Effector memory CD4-positive, alpha-beta T cell (primary cell): ENCODE measurements around the gene HPF1.
"Not testable (repeated sequence)": the region's sequence is repeated elsewhere in the genome, so short reads cannot be mapped to it uniquely, and the experiment has no call there.

ENCODE experiments used
- DNase-seq, 3 donors: peaks; one replicate each; pipeline ENCODE4 v3.0.0-alpha.2; 2020
- H3K27ac ChIP-seq: 2 replicates; pipeline ENCODE4 v1.7.0; 2013; ENCODE audit warnings: mild to moderate bottlenecking, low read length, moderate library complexity; ENCODE audit not compliant: insufficient read depth, poor library complexity, severe bottlenecking
- H3K27me3 ChIP-seq: replicated peaks from 2 replicates; pipeline ENCODE4 v1.7.0; 2013; ENCODE audit warnings: mild to moderate bottlenecking, low read length; ENCODE audit not compliant: insufficient read depth, control insufficient read depth, poor library complexity, severe bottlenecking
- H3K36me3 ChIP-seq: 2 replicates; pipeline ENCODE4 v1.7.0; 2013; ENCODE audit warnings: mild to moderate bottlenecking, low read length, moderate library complexity; ENCODE audit not compliant: control insufficient read depth, insufficient read depth
- H3K4me1 ChIP-seq: 2 replicates; pipeline ENCODE4 v1.7.0; 2013; ENCODE audit warnings: low read length, mild to moderate bottlenecking; ENCODE audit not compliant: control insufficient read depth, insufficient read depth, poor library complexity, severe bottlenecking
- H3K4me3 ChIP-seq: 2 replicates; pipeline ENCODE4 v1.7.0; 2013; ENCODE audit warnings: low read length, low read depth, mild to moderate bottlenecking; ENCODE audit not compliant: insufficient read depth, poor library complexity, severe bottlenecking
- H3K9me3 ChIP-seq: 2 replicates; pipeline ENCODE4 v1.7.0; 2013; ENCODE audit warnings: mild to moderate bottlenecking, low read length, moderate library complexity; ENCODE audit not compliant: control insufficient read depth
- total RNA-seq, 3 donors: gene quantifications; one replicate each; lab custom pipeline; 2026; lab: John Stamatoyannopoulos, UW

HPF1 gene
- 7.0 to 7.8 (median 7.3) reads per million in 3 donors for total RNA-seq

GRCh38 chr4:169757575-169758184, at the start of gene HPF1:
HPF1 (minus strand) TSS chr4:169757944; CDS start chr4:169757877, 67 bp downstream.
- Histone ChIP-seq H3K4me1 (peaks cover 4% of the 10 kb centered on the region), H3K27me3 (no peaks in the 10 kb centered on the region), H3K4me3 (peak within 1 kb of the TSS; percentile 96), H3K27ac (peak within 1 kb of the TSS; percentile 51), H3K36me3 (peaks cover 5% of the 10 kb centered on the region), H3K9me3 (no peaks in the 10 kb centered on the region)
- peak; percentile 89 to 92 (median 91) for DNase-seq

- not testable (repeated sequence) for H3K36me3 ChIP-seq, H3K4me1 ChIP-seq, H3K4me3 ChIP-seq, DNase-seq, H3K9me3 ChIP-seq, H3K27ac ChIP-seq, H3K27me3 ChIP-seq
Measured at GRCh38 chr4:169806770-169807169, 49.0 kb upstream of the HPF1 start.

- Histone ChIP-seq H3K27me3 (no peaks in the 10 kb centered on the region), H3K27ac (no peak overlapping the region), H3K4me3 (no peak overlapping the region), H3K9me3 (no peaks in the 10 kb centered on the region), H3K4me1 (no peaks in the 10 kb centered on the region), H3K36me3 (no peaks in the 10 kb centered on the region)
- DNase-seq, result no peak
Measured at GRCh38 chr4:169803413-169803812, 45.7 kb upstream of the HPF1 start.

- no peak for DNase-seq
- no peak overlapping the region for H3K27ac ChIP-seq
- H3K4me1 ChIP-seq, result no peaks in the 10 kb centered on the region
- H3K9me3 ChIP-seq, result no peaks in the 10 kb centered on the region
- H3K27me3 ChIP-seq, result no peaks in the 10 kb centered on the region
- H3K4me3 ChIP-seq, result no peak overlapping the region
- H3K36me3 ChIP-seq, result no peaks in the 10 kb centered on the region
Measured at GRCh38 chr4:169802873-169803272, 45.1 kb upstream of the HPF1 start.

GRCh38 chr4:169800541-169800940, 42.8 kb upstream of the HPF1 start:
- Histone ChIP-seq H3K36me3 (no peaks in the 10 kb centered on the region), H3K27me3 (no peaks in the 10 kb centered on the region), H3K27ac (no peak overlapping the region), H3K4me1 (no peaks in the 10 kb centered on the region), H3K4me3 (no peak overlapping the region), H3K9me3 (no peaks in the 10 kb centered on the region)
- DNase-seq, result no peak

- Histone ChIP-seq H3K9me3 (no peaks in the 10 kb centered on the region), H3K27ac (no peak overlapping the region), H3K27me3 (no peaks in the 10 kb centered on the region), H3K36me3 (no peaks in the 10 kb centered on the region), H3K4me3 (no peak overlapping the region), H3K4me1 (no peaks in the 10 kb centered on the region)
- no peak for DNase-seq
Measured at GRCh38 chr4:169799260-169799659, 41.5 kb upstream of the HPF1 start.

- no peaks in the 10 kb centered on the region for H3K36me3 ChIP-seq
- no peak for DNase-seq
Measured at GRCh38 chr4:169795585-169795984, 37.8 kb upstream of the HPF1 start.

GRCh38 chr4:169791527-169792156, 33.9 kb upstream of the HPF1 start:
- no peaks in the 10 kb centered on the region for H3K27me3 ChIP-seq
- no peak for DNase-seq
- H3K27ac ChIP-seq, result no peak overlapping the region
- H3K4me3 ChIP-seq, result no peak overlapping the region
- H3K9me3 ChIP-seq, result no peaks in the 10 kb centered on the region
- no peaks in the 10 kb centered on the region for H3K36me3 ChIP-seq
- H3K4me1 ChIP-seq, result no peaks in the 10 kb centered on the region

More at GRCh38 chr4:169795585-169795984, 37.8 kb upstream of the HPF1 start:
- Histone ChIP-seq H3K4me1 (no peaks in the 10 kb centered on the region), H3K9me3 (no peaks in the 10 kb centered on the region), H3K27ac (no peak overlapping the region), H3K27me3 (no peaks in the 10 kb centered on the region), H3K4me3 (no peak overlapping the region)

GRCh38 chr4:169791062-169791461, 33.3 kb upstream of the HPF1 start:
- H3K27ac ChIP-seq, result no peak overlapping the region
- H3K36me3 ChIP-seq, result no peaks in the 10 kb centered on the region
- no peak overlapping the region for H3K4me3 ChIP-seq
- H3K27me3 ChIP-seq, result no peaks in the 10 kb centered on the region
- no peaks in the 10 kb centered on the region for H3K9me3 ChIP-seq
- no peaks in the 10 kb centered on the region for H3K4me1 ChIP-seq
- DNase-seq, result no peak
